SK-N-MC (cell line): ENCODE measurements around the gene NLRP4.

Experiments used
- EZH2 ChIP-seq: fragments of 200-600 bp; sonication (generic); IDR thresholded peaks from one replicate; pipeline ENCODE4 v1.6.1; 2017; ENCODE audit warnings: antibody characterized with exemption
- POLR2AphosphoS5 ChIP-seq: IDR thresholded peaks from 2 replicates; pipeline ENCODE4 v1.6.1; 2012; ENCODE audit warnings: mild to moderate bottlenecking, low read depth, low read length, borderline replicate concordance

DNA sequence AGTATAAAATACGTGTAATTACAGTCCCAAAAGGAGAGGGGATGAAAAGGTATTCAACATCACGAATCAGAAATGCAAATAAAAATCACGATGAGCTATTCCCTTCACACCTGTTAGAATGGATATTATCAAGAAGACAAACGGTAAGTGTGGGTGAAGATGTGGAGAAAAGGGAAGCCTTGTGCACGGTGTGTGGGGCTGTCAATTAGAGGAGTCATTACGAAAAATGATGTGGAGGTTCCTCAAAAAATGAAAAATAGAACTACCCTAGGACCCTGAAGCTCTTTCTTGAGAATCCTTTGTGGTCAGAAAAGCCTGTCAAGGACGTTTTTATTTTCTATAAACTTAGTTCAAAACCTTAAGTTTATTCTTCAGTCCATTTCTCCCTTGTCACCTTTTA is 23.9 kb upstream of the NLRP4 start:
- TF ChIP-seq POLR2AphosphoS5 (no peak), EZH2 (no peak)
